ENCODE results near the gene RGPD8. TPM values are rescaled to one million over a fixed set of nuclear protein-coding genes. Genes with fewer than 3 reads are reported as not detected.
A peak's percentile ranks its signal among the peaks of the same experiment; 100 is the strongest.

RGPD8 gene
- total and polyA plus RNA-seq, 2 of the 8 experiments (the other 6 are each of a cell fraction or from before 2014, with no cell fraction given) = 0.51 to 8.2 TPM

GRCh38 chr2:112433932-112434730, 686 bp upstream of the RGPD8 start:
- FAIRE-seq (no peak), DNase-seq (ENCODE audit: low read depth in 1 of 2, low spot score in 2 of 2) (peak in 1 of 2 experiments; percentile 49)
- no peaks in the 10 kb centered on the region; the same call in 1 of the 2 replicates for H3K23me2 ChIP-seq (ENCODE audit: low read depth, low read length)
- no peaks in the 10 kb centered on the region for H4K20me1 ChIP-seq (replicated peaks in 1 of 2; ENCODE audit: control insufficient read depth in 1 of 2, insufficient read depth in 2 of 2, low read length in 2 of 2)
- H3K27me3 ChIP-seq (replicated peaks in 1 of 4; ENCODE audit: control insufficient read depth in 3 of 4, extremely low read depth in 1 of 4, insufficient read depth in 3 of 4, low read length in 3 of 4) = no peaks in the 10 kb centered on the region
- CTCF ChIA-PET (ENCODE audit: partially characterized antibody) = interaction anchor here (0.6 to 2.3 kb wide), 5 partner anchors 59 to 317 kb away, joined by 3 to 7 read pairs (median 3); no protein-coding TSS in a partner anchor
- no peaks in the 10 kb centered on the region for H3K9me3 ChIP-seq (ENCODE audit: insufficient read depth in 2 of 2, low read depth in 1 of 2, low read length in 1 of 2)
- no peak overlapping the region for H3K9ac ChIP-seq (replicated peaks in 1 of 4; ENCODE audit: extremely low read depth in 1 of 4, low read depth in 3 of 4, low read length in 3 of 4)
- no peak overlapping the region for H2BK15ac ChIP-seq (ENCODE audit: low read length)
- POLR2A ChIA-PET (ENCODE audit: partially characterized antibody) = interaction anchor here (0.6 to 1.4 kb wide), 2 partner anchors 174 to 220 kb away, joined by 3 to 4 read pairs; no protein-coding TSS in a partner anchor
- no peak overlapping the region for H3K4ac ChIP-seq (replicated peaks; ENCODE audit: insufficient read length, low read depth, low read length)
- no peak overlapping the region for H3K4me2 ChIP-seq (ENCODE audit: insufficient read depth in 1 of 2, low read depth in 2 of 2, low read length in 2 of 2)
- no peaks in the 10 kb centered on the region for H3K79me1 ChIP-seq (ENCODE audit: low read depth, low read length)
- H3K18ac ChIP-seq (ENCODE audit: extremely low read depth, low read length) = no peak overlapping the region
- H3K23ac ChIP-seq (ENCODE audit: insufficient read length) = no peak overlapping the region
- no peak overlapping the region for H2BK20ac ChIP-seq (ENCODE audit: low read length)
- no peak overlapping the region for H4K5ac ChIP-seq (ENCODE audit: insufficient read length, low read depth, low read length)
- no peaks in the 10 kb centered on the region for H3K4me1 ChIP-seq (replicated peaks in 1 of 4; ENCODE audit: control insufficient read depth in 3 of 4, insufficient read depth in 4 of 4, low read length in 3 of 4)
- no peak overlapping the region for H2AFZ ChIP-seq (ENCODE audit: low read length)
- H4K91ac ChIP-seq (replicated peaks; ENCODE audit: insufficient read length, low read length) = no peak overlapping the region
- H3K14ac ChIP-seq (ENCODE audit: insufficient read length) = no peak overlapping the region
- H3K79me2 ChIP-seq (ENCODE audit: control insufficient read depth in 1 of 2, insufficient read depth in 2 of 2, low read length in 2 of 2) = no peaks in the 10 kb centered on the region
- H2AK5ac ChIP-seq (ENCODE audit: low read depth, low read length) = no peak overlapping the region
- 89% methylated on average over 31 of the region's 31 CpGs; no CpG with 5 or more reads in 1 of the 2 experiments for WGBS, 2 experiments (ENCODE audit: extremely low coverage in 1 of 2, insufficient coverage in 1 of 2, insufficient read length in 1 of 2, insufficient replicate concordance in 2 of 2, low coverage in 1 of 2, low lambda C conversion rate in 2 of 2, missing lambda C conversion rate in 1 of 2)
- no peak for TF ChIP-seq SIN3A (conservative IDR thresholded peaks at IDR 0.05 in 1 of 2, IDR thresholded peaks at IDR 0.05 in 1 of 2; ENCODE audit: low read depth in 1 of 2, low read length in 2 of 2)
- no peak for TF ChIP-seq EGR1 (IDR thresholded peaks at IDR 0.05; ENCODE audit: borderline replicate concordance, low read depth, low read length)
- no peak for TF ChIP-seq SP1 (IDR thresholded peaks at IDR 0.05; ENCODE audit: low read depth, low read length)
- no peak for TF ChIP-seq JUN (IDR thresholded peaks at IDR 0.05; ENCODE audit: low read depth, low read length)
- TF ChIP-seq E2F6 (IDR thresholded peaks at IDR 0.05) = no peak
- TF ChIP-seq TAF1 (IDR thresholded peaks at IDR 0.05; ENCODE audit: low read depth, low read length) = no peak
- H3K56ac ChIP-seq (replicated peaks; ENCODE audit: insufficient read length, low read depth, low read length) = no peak overlapping the region
- no peak overlapping the region for H3K27ac ChIP-seq (ENCODE audit: low read depth, low read length)
- no peak overlapping the region for H2BK12ac ChIP-seq (ENCODE audit: low read depth, low read length)
- no peak overlapping the region for H4K8ac ChIP-seq (ENCODE audit: extremely low read depth, insufficient read depth, low read length)
- H2BK120ac ChIP-seq (replicated peaks; ENCODE audit: low read depth, low read length) = no peak overlapping the region
- no peak overlapping the region for H2BK5ac ChIP-seq (ENCODE audit: low read depth, low read length)
- H3K4me3 ChIP-seq (ENCODE audit: extremely low read depth in 1 of 4, insufficient read depth in 2 of 4, low read depth in 3 of 4, low read length in 4 of 4) = no peak overlapping the region
- H3K36me3 ChIP-seq (ENCODE audit: control insufficient read depth in 2 of 4, insufficient read depth in 4 of 4, low read length in 3 of 4) = no peaks in the 10 kb centered on the region

Measured in H1 (cell line).